ENCODE measurements around the gene MVB12B.
"Not testable (repeated sequence)": the region's sequence is repeated elsewhere in the genome, so short reads cannot be mapped to it uniquely, and the experiment has no call there.

The MVB12B gene

DNA sequence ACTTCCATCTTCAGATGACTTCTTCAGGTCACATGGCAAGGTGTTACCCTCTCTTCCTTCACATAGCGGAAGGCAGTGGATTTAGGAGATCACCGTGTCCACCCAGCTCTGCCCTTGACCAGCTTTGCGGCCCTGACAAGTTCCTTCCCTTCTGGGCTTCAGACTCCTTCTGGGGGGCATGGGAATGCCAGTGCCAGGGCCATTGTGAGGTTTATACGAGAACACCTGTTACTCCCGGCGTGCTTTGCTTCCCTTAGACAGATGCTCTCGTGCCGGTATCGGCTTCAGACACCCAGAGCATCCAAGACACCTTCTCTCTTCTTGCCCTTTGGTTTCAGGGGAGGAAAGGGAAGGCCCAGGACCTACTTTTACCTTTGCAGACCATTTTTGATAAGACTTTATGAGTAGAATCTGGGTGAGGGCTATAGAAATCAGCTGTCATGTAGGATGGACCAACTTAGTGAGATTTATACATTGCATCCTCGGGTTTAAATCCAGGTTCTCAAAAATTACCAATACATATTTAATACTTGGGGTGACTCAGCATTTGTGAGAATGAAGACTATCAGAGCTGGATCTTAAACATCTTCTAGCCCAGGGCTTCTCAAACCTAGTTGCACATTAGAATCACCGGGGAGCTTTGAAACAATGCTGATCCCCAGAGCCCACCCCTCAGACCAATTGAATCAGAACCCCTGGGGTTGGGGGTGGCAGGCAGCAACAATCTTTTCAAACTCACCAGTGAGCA is 138.2 kb downstream of the MVB12B start:
- DNase-seq (ENCODE audit: low read depth in 3 of 3, low spot score in 1 of 3): no peak

DNA sequence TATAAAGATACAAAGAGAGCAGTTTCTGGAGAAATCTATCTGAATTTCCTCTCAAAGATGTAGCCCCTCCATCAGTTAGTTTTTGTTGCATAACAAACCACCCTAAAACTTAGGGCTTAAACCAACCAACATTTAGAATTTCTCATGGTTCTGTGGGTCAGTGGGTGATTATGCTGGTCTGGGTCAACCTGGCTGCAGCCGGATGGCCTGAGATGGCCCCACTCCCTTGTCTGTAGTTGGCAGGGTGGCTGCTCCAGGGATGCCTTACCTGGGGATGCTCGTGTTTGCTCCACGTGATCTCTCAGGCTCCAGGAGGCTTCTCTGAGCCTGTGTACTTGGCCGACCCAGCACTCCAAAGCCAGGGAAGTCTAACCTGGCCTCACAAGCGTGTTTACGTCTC is 139.3 kb downstream of the MVB12B start:
- DNase-seq (ENCODE audit: low read depth in 3 of 3, low spot score in 1 of 3): no peak

DNA sequence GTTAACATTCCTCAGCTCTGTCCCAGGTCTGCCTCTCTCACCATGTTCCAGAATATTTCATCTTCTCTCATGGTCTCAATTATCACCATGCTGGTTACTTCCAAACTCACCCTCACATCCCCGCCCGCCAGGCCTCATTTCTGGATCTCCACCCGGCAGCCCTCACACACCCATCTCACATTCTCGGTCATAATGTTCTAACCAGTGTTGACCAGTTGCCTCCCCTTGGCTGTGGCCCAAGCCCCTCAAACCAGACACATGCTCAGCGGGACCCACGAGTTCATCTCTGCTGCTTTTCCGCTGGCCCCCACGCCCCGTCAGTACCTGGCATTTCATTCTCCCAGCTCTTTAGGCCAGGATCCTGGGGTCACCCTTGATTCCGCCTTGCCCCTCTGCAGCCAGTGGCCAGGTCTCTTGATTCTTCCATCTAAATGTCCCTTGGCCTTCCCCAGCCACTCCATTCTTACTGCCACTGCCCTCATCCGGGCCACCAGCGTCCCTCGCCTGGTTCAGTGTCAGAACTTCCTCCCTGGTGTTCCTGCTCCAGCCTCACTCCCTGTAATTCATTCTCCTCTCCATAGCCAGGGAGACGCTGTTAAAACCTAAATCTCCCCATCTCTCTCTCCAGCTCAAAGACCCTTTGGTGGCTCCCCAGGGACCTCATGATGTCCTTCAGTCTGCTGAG is 141.7 kb downstream of the MVB12B start:
- DNase-seq (ENCODE audit: low read depth in 3 of 3, low spot score in 1 of 3): no peak

DNA sequence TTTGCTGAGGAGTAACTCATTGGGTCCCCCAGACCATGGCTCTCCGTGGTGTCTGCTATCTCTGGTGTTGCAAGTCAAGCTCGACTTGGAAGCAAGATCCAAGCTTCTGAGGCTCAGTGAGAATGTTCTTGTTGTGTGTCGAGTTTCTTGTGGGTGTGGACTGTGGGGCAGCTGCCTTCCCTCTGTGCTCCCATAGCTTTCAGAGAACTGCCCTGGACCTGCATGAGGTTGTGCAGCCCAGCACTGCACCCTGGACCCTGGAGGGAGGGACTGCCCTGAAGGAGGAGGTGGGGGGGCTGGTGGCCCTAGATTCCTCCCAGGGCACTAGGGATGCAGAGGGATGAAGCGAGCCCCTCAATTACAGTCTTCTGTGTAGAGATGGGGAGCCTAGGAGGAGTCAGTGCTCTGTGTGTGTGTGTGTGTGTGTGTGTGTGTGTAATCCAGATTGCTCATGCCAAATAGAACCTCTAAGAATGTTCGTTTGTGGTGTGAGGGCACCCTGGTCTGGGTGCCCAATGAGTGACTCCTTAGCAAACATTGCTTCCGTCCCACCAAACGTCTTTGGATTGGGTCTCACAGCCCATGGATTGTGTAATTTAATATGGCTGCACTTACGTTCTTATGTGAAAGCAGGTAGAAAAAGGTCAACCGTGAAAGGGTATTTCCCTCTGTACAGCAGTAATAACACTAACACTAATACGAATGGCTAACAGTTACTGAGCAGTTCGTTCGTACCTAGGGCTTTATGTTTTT is 143.8 kb downstream of the MVB12B start:
- peak in 1 of 3 donors; percentile 3 for DNase-seq (ENCODE audit: low read depth in 3 of 3, low spot score in 1 of 3)

DNA sequence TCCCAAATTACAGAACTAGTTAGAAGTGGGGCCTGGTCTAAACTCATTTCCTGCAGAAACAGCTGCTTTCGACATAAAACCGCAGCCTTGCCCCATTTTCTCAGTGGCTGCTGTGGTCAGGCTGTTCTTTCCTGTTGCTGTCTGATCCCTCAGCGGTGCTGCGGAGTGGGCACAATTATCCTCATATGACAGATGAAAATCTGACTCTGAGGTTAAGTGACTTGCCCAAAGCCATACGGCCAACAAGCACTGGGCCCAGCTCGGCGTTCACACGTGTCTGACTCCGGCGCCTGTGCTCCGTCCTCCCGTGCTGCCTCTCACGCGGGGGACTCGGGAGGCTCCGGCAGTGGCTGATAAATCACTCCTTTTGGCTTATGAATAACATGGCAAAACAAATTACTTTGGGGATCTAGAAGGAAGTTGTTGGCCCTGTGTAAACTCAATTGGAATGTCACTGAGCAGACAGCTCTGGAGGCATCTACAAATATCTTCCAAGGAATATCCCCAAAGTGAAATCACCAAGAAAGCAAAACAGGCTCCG is 144.5 kb downstream of the MVB12B start:
- peak; percentile 23 to 47 (median 31) for DNase-seq (ENCODE audit: low read depth in 3 of 3, low spot score in 1 of 3)

DNA sequence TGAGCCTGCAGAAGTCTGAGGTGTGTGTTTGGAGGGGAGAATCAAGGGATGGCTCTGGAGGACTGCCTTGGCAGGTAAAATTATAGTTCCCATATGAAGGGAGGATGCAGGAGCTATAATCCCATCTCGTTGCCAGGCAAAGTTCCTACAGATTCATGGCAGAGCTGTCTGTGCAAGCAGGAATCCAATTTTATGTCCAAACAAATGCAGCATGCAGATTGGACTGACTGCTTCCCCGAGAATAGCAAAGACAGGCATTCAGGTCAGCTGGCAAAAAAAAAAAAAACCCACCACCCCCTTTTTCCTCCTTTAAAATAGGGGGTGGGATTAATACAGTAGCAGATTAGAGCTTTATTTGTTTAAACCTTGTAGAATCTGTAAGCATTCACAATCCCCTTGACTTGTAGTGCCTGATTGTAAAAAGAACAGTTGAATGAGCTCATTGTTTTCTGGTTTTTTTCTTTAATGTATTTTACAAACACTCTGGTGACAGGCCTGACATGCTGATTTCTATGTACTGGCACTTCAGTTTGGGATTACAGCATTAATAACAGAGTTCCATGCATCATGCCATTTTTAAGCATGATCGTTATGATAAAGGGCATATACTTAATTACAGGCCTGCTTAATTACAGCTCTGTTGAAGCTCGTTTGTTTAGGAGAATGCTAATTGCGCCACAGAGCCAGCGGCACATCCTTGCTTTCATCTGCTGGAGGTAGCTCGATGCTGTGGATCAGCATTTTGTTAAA is 145.7 kb downstream of the MVB12B start:
- DNase-seq (ENCODE audit: low read depth in 3 of 3, low spot score in 1 of 3): no peak

DNA sequence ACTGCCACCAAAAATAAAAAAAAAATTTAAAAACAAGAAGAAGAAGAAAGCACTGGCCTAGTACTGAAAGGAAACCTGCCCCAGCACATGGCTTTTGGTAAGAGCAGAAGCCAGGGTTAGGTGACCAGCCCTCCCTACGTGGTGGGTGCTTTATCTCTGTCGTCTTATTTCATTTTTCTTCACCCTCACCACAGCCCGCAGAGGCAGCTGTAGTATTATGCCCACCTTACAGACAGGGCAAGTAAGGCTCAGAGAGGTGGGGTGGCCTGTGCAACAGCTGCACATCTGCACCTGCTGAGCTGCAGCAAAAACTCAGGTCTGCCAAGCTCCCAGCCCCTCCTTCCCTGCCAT is 146.3 kb downstream of the MVB12B start:
- DNase-seq (ENCODE audit: low read depth in 3 of 3, low spot score in 1 of 3): no peak

DNA sequence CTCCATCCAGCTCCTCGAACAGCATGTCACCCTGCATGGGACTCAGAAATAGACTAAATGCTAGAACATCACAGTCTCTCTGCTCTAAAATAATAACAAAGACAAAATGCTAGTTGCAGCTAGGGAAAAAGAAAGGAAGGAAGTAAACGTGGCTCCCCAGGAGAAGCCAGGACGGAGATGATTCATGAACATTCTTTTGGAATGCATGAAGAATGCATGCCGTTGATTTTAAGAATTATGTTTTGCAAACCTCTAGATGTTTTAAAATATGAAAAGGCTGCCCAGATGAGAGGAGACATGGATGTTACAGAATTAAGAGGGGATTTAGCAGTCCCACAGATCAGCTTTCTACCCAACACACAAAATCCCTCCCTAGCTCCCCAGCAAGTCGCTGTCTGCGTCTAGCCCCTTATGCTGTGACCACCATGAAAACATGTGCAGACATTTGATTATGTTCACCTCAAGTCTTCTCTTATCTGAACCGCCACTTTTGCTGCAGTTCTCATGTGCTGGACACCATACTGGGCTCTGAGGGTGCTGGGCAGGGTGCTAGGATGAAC is 147.7 kb downstream of the MVB12B start:
- DNase-seq (ENCODE audit: low read depth in 3 of 3, low spot score in 1 of 3): no peak

DNA sequence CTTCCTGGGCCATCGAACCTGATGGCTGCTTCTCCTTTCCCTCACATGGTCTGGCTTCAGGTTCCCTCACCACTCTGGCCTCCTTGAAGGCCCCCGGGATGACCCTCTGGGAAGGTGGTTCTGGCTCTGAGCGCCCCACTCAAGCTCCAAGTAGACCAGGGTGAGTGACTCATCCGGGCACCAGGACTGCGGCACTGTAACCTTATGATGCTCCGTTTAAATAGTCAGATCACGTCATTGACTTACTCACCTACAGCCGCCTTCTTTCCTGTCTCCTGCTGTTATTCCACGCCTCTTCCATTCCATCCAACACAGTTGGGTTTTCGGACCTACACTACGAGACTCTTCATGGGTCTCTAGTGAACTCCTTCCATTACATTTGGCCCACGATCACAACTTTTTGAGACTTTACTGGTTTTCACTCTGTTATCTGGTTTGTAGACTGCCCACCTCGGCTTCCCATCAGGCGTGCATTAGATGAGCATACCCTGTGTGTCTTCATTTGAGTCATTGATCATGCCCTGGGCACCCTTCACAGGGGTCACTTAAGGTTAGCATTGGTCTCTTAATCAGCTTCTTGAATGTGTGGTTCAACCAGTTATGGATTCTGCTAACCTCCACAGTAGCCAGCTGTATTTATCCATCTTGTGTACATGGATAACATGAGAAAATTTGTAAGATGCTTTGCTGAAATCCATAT is 148.3 kb downstream of the MVB12B start:
- no peak for DNase-seq (ENCODE audit: low read depth in 3 of 3, low spot score in 1 of 3)

DNA sequence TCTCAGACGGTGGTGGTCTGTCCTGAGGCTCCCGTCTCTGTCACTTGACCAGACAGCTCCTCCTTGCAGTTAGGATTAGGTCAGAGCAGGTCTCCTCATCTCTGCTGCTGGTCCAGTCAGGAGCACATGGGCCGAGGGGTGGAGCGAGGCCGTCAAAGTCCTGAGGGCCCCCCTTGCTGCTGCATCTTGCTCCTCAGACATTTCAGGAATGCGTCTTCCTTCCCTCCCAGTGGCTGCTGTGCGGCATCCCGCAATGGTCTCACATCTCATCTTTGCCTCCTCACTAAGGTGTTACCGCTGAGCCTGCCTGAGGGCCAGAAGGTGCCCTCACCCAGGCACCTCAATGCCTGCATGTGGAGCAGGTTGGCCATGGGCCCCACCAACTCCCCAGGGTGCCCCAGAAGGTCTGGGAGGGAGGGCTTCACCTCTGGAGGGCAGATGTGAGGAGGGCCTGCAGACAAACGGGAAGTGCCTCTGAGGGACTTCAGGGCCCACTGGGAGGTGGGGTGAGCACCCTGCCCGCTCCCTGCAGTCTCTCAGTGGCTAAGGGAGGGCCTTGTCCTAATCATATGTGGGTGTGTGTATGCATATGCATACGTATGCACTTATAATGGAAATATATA is 149.4 kb downstream of the MVB12B start:
- no peak for DNase-seq (ENCODE audit: low read depth in 3 of 3, low spot score in 1 of 3)

DNA sequence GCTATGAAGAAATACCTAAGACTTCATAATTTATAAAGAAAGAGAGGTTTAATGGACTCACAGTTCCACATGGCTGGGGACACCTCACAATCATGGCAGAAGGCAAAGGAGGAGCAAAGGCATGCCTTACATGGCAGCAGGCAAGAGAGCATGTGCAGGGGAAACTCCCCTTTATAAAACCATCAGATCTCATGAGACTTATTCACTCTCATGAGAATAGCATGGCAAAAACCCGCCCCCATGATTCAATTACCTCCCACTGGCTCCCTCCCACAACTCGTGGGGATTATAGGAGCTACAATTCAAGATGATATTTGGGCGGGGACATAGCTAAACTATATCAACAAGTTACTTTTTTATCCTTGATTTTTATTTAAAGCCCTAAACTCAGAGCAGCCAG is 150.8 kb downstream of the MVB12B start:
- not testable (repeated sequence) for DNase-seq (ENCODE audit: low read depth in 3 of 3, low spot score in 1 of 3)

DNA sequence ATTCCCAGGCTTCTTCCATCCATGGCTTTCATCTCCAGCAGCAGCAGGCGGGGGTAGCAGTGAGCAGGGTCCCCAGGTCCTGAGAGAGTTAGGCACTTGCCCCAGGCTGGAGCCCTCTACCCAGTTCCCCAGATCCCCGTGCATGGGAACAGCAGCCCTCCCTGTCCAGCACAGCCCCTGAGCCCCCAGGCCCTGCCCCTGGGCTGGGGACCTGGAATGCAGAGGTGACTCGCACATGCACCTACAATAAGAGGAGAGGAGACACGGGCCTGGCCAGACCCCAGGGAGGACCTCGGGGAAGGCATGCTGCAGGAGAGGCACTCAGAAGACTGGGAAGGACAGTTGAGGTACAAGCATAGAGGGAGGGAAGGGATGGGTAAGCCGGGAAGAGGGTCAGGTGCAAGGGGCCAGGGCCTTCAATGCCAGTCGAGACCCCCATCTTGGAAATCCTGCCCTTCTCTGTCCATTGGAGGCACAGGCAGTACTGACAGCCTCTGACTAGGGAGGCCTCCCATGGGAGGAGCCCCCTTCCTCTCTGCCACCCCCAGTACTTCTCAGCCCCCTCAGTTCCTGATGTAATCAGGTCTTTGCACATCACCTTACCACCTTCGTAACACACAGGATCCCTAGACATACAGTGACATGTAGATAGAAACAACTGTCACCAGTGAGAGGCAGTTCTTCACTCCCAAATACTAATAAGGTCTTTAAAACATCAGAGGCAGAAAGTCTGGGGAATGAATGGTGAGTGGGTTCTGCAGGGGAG is 151.8 kb downstream of the MVB12B start:
- DNase-seq (ENCODE audit: low read depth in 3 of 3, low spot score in 1 of 3): no peak

DNA sequence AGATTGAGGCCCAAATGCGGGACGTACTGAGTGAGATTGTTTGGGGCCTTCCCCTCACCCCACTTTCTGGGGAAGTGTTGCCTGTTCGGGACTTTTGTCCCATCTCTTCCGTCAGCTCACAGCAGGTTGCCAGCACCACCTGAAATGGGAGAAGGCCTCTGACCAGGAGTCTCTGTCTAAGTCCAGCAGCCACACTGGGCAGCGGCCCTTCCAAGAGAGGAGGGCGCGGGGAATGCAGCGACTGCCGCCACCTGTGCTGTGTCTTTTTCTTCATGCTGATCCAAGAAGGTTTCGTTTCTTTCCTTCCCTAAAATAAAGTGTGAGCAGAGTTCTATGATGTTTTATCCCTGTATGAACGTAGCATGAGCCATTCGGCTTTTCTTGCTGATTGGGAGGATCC is 152.9 kb downstream of the MVB12B start:
- DNase-seq (ENCODE audit: low read depth in 3 of 3, low spot score in 1 of 3): no peak

DNA sequence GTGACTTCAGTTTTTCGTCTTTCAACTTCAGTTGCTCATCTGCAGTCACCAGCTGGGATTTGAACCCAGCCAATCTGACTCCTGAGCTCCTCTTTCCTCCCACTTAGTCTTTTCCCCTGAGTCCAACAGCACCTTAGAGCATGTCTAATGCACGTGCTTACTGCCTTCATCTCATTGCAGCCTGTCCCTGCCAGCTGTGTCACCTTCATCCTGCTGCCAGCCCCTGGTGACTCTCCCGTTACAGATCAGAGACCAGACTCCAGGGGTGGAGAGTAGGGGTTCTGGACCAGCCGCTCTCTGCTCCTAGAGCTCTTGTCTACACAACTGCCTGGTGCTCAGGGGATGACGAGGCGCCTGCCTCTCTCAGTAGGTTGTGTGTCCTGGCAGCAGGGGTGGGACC is 154.2 kb downstream of the MVB12B start:
- no peak for DNase-seq (ENCODE audit: low read depth in 3 of 3, low spot score in 1 of 3)

DNA sequence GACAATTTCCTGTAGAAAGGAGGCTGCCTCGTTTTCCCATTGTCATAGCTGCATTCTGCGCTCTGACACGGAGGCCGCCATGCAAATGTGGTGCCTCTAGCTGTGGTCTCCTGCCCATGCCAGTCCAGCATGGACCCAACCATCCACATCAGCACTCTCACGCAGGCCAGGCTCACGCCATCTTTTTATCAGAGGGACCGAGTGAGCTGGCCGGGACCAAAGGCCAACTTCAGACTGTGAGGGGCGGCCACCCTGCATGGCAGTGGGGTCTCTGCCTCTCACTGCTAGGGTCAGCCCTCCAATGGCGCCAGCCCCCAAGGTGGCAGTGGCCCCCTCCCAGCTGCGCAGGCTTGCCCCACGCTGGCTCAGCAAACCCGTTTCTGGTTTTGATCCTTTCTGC is 155.2 kb downstream of the MVB12B start:
- DNase-seq (ENCODE audit: low read depth in 3 of 3, low spot score in 1 of 3): no peak

DNA sequence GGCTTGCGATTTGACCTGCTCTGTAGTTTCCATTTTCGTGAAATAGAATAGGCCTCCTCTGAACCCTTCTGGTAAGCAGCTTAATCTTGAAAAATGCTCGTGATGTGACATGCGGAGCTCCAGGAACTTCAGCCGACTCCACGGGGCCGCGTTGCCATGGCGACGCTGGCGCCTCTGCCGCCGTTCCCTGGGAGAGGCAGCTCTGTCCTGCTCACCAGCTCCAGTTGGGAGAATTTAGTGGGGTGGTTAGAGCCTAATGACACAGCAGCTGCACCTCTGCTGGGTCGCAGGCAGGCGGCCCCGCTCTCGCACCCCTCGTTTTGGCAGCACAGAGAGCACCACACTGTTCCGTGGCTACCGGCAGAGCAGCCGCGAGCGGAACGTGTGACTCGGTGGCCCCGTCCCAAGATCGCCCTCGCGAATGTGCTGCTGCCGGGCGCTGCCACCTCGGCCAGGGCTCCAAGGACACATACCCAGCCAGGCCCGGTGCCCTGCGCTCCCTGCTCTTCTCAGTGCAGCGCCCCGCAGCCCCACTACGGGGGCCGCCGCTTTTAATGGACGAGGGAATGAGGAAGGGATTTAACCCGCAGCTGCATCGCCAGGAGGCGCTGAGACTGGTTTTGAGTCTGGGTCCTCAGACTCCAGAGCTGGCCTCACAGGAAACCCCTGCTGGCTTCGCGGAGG is 155.9 kb downstream of the MVB12B start:
- DNase-seq (ENCODE audit: low read depth in 3 of 3, low spot score in 1 of 3): no peak

DNA sequence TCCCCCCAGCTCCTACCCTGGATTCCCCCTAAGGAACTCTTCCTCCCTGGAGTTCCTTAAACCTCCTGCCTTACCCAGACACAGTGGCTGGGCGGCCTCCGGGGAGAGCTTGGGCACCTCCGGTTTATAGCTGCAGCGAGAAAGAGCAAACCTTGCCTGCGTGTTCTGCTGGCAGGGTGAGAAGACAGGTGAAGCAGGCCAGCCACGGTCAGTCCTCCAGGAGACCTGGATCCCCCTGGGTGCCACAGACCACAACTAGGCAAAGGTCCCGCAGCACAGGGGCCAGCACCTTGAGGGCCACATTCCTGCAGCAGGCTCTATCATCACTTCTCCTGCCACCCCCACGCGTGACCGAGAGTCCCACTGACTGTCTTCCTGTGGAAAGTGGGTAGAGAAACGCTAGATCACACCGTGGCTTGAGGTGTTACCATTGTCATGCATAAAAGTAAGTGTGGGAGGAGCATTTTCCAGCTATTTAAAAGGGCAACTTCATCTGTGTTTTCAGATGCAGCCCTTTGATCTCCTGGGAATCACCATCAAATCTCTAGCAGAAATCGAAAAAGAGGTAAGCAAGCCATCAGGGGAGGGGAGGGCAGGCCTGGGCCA is 156.9 kb downstream of the MVB12B start:
- DNase-seq (ENCODE audit: low read depth in 3 of 3, low spot score in 1 of 3): no peak

DNA sequence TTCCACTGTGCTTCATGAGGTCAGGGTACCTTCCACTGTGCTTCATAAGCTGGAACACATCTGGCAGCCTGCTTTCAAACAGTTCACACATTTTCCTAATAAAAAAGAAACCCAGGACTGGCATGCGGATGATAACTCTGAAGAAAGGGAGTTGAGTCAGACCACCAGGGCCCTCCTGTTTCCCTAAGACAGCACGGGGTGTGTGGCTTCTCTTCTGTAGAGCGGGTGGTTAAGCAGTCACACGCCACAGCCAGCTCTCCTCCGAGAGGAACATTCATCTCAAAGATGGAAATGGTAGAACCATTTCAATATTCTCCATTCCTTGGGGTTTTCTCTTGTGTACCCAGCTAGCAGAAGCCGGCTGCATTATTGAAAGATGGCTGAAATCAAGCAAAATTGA is 159.0 kb downstream of the MVB12B start:
- no peak for DNase-seq (ENCODE audit: low read depth in 3 of 3, low spot score in 1 of 3)

Data from stimulated activated CD4-positive, alpha-beta T cell treated with anti-CD3 and anti-CD28 coated beads, TNF-alpha, amount 100 ng/mL, for 1 hour (primary cell).